Mesendoderm (in vitro differentiated cells): ENCODE data around the gene CIAO3.
"Not testable (repeated sequence)": the region's sequence is repeated elsewhere in the genome, so short reads cannot be mapped to it uniquely, and the experiment has no call there.

ENCODE experiments used
- DNase-seq: peaks from one replicate; pipeline ENCODE4 v3.0.0; 2013
- H2AK5ac ChIP-seq: 2 replicates; pipeline ENCODE4 v1.6.1; 2013; ENCODE audit warnings: low read length, inconsistent platforms
- H2BK120ac ChIP-seq: 2 replicates; pipeline ENCODE4 v1.6.1; 2013; ENCODE audit warnings: low read depth, mild to moderate bottlenecking, low read length, moderate library complexity, mixed read lengths
- H2BK15ac ChIP-seq: replicated peaks from 2 replicates; pipeline ENCODE4 v1.6.1; 2013; ENCODE audit warnings: low read depth, mild to moderate bottlenecking, moderate library complexity
- H2BK5ac ChIP-seq: 2 replicates; pipeline ENCODE4 v1.6.1; 2013; ENCODE audit warnings: low read length, inconsistent platforms
- H3K18ac ChIP-seq: 2 replicates; pipeline ENCODE4 v1.6.1; 2013; ENCODE audit warnings: mild to moderate bottlenecking, low read length, mixed read lengths
- H3K23ac ChIP-seq: one replicate; pipeline ENCODE4 v1.6.1; 2013; ENCODE audit warnings: low read length
- H3K27ac ChIP-seq: 2 replicates; pipeline ENCODE4 v1.5.1; 2013; ENCODE audit warnings: low read depth, mild to moderate bottlenecking, inconsistent platforms, low read length, moderate library complexity
- H3K27me3 ChIP-seq: 2 replicates; pipeline ENCODE4 v1.6.1; 2013; ENCODE audit warnings: low read length, control low read depth, mild to moderate bottlenecking, inconsistent platforms; ENCODE audit not compliant: insufficient read depth, poor library complexity
- H3K36me3 ChIP-seq: 2 replicates; pipeline ENCODE4 v1.6.1; 2013; ENCODE audit warnings: low read length, inconsistent platforms; ENCODE audit not compliant: control insufficient read depth, insufficient read depth
- H3K4ac ChIP-seq: one replicate; pipeline ENCODE4 v1.6.1; 2013; ENCODE audit warnings: low read depth, mild to moderate bottlenecking, low read length, moderate library complexity
- H3K4me1 ChIP-seq: 2 replicates; pipeline ENCODE4 v1.6.1; 2013; ENCODE audit warnings: low read depth, low read length, inconsistent platforms; ENCODE audit not compliant: control insufficient read depth
- H3K4me2 ChIP-seq: 2 replicates; pipeline ENCODE4 v1.6.1; 2013; ENCODE audit warnings: low read length
- H3K4me3 ChIP-seq: 2 replicates; pipeline ENCODE4 v1.5.1; 2013; ENCODE audit warnings: mild to moderate bottlenecking, low read length
- H3K56ac ChIP-seq: one replicate; pipeline ENCODE4 v1.6.1; 2013; ENCODE audit warnings: low read length
- H3K79me1 ChIP-seq: 2 replicates; pipeline ENCODE4 v1.6.1; 2013; ENCODE audit warnings: low read length, inconsistent platforms
- H3K79me2 ChIP-seq: 2 replicates; pipeline ENCODE4 v1.6.1; 2013; ENCODE audit warnings: mild to moderate bottlenecking, low read length; ENCODE audit not compliant: control insufficient read depth, insufficient read depth
- H3K9ac ChIP-seq: 2 replicates; pipeline ENCODE4 v1.6.1; 2013; ENCODE audit warnings: low read length, inconsistent platforms
- H4K5ac ChIP-seq: one replicate; pipeline ENCODE4 v1.6.1; 2013; ENCODE audit warnings: low read length
- H4K8ac ChIP-seq: one replicate; pipeline ENCODE4 v1.6.1; 2013; ENCODE audit warnings: low read depth, mild to moderate bottlenecking, control low read depth, low read length, moderate library complexity
- WGBS: extraction: QIAGEN DNeasy Blood & Tissue Kit; methylation state at CpG from one replicate; pipeline ENCODE4 v1.1.7; 2013; ENCODE audit warnings: low lambda C conversion rate, missing lambda C conversion rate; ENCODE audit not compliant: insufficient coverage; ENCODE audit errors: extremely low coverage; 5-methylcytosine and 5-hydroxymethylcytosine counted together

Gene CIAO3

DNA sequence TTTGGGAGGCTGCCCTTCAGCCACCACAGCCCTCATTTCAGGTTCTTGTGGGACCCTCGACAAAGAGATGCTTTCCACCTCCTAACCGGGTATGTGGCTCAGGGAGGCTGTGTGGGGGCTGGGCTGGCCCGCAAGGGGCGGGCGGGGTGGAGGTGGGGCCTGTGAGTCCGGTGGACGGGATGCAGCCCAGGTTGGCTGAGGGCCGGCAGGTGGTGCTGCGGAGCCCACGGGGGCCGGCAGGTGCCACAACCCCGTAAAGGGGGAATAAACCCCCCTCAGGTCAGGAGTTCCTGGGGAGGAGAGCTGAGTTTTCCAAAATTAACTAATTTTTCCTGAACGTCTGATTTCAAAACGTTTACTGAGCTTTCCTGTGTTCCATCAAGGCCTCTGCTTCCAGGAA is 4.9 kb upstream of the CIAO3 start:
- H3K4me2 ChIP-seq: no peak overlapping the region

DNA sequence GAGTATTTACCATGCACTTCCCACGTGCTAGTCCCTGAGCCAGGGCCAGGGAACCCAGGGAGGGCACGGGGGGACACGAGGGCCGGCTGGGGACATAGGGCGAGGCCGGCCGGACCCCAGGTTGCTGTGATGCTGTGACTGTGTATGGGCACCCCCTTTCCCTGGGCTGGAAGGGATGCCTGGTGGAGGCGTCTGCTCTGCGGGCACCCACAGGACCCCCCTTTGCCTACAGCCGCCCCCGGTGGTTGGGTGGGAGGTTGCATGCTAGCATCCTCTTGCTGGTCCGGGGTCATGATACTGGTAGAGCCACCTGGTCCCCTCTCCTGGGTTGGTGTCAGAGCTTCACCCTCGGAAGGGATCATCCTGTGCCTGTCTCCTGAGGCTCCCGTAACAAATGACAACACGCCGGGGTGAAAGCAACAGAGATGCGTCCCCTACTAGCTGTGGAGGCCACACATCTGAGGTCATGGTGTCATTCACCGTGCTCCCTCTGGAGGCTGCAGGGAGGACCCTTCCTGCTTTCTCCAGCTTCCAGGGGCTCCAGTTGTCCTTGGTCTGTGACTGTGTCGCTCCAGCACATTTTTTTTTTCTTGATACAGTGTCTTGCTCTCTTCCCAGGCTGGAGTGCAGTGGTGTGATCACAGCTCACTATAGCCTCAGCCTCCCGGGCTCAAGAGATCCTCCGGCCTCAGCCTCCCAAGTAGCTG is 3.1 kb upstream of the CIAO3 start:
- no peak overlapping the region for H3K18ac ChIP-seq
- no peak overlapping the region for H4K8ac ChIP-seq

More for the DNA sequence above, 4.9 kb upstream of the CIAO3 start:
- H3K27ac ChIP-seq: no peak overlapping the region
- no peak overlapping the region for H3K4ac ChIP-seq
- H2BK5ac ChIP-seq: no peak overlapping the region
- no peaks in the 10 kb centered on the region for H3K79me2 ChIP-seq
- H2BK15ac ChIP-seq: no peak overlapping the region
- H3K18ac ChIP-seq: no peak overlapping the region
- H3K4me1 ChIP-seq: no peaks in the 10 kb centered on the region
- H3K36me3 ChIP-seq: no peaks in the 10 kb centered on the region
- H4K5ac ChIP-seq: no peak overlapping the region
- H3K27me3 ChIP-seq: no peaks in the 10 kb centered on the region
- no CpG with 5 or more reads among the region's 14 CpGs for WGBS
- H3K79me1 ChIP-seq: no peaks in the 10 kb centered on the region
- H2BK120ac ChIP-seq: no peak overlapping the region
- no peak overlapping the region for H3K56ac ChIP-seq
- no peak overlapping the region for H3K23ac ChIP-seq
- H3K4me3 ChIP-seq: no peak overlapping the region
- H2AK5ac ChIP-seq: no peak overlapping the region
- peak; percentile 66 for DNase-seq
- no peak overlapping the region for H3K9ac ChIP-seq
- H4K8ac ChIP-seq: no peak overlapping the region

DNA sequence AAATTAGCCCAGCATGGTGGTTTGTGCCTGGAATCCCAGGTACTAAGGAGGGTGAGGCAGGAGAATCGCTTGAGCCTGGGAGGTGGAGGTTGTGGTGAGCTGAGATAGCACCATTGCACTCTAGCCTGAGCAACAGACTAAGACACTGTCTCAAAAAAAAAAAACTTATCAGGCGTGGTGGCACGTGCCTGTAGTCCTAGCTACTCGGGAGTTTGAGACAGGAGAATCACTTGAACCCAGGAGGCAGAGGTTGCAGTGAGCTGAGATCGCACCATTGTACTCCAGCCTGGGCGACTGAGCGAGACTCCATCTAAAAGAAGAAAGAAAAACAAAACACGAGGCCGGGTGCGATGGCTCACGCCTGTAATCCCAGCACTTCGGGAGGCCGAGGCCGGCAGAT is 2.1 kb upstream of the CIAO3 start:
- H3K23ac ChIP-seq, H3K27me3 ChIP-seq, H3K56ac ChIP-seq, H3K9ac ChIP-seq, H4K5ac ChIP-seq, H2AK5ac ChIP-seq, H3K79me2 ChIP-seq, H2BK5ac ChIP-seq, H2BK120ac ChIP-seq, H4K8ac ChIP-seq, DNase-seq, H3K4me3 ChIP-seq, H3K79me1 ChIP-seq, H3K18ac ChIP-seq, H3K27ac ChIP-seq, H3K4me1 ChIP-seq, H3K36me3 ChIP-seq, H3K4ac ChIP-seq, H2BK15ac ChIP-seq, H3K4me2 ChIP-seq: not testable (repeated sequence)
- no CpG with 5 or more reads among the region's 14 CpGs for WGBS

More for the DNA sequence above, 3.1 kb upstream of the CIAO3 start:
- no peak overlapping the region for H2BK15ac ChIP-seq
- no peak overlapping the region for H3K56ac ChIP-seq
- H3K23ac ChIP-seq: no peak overlapping the region
- H3K9ac ChIP-seq: no peak overlapping the region
- H4K5ac ChIP-seq: no peak overlapping the region
- no peaks in the 10 kb centered on the region for H3K36me3 ChIP-seq
- H3K27ac ChIP-seq: no peak overlapping the region
- H3K4me1 ChIP-seq: no peaks in the 10 kb centered on the region
- no peaks in the 10 kb centered on the region for H3K27me3 ChIP-seq
- no peak overlapping the region for H3K4me2 ChIP-seq
- no peaks in the 10 kb centered on the region for H3K79me1 ChIP-seq
- no peak overlapping the region for H3K4ac ChIP-seq
- H2BK5ac ChIP-seq: no peak overlapping the region
- DNase-seq: peak; percentile 36
- H2AK5ac ChIP-seq: no peak overlapping the region
- no peak overlapping the region for H2BK120ac ChIP-seq
- H3K4me3 ChIP-seq: no peak overlapping the region
- no CpG with 5 or more reads among the region's 21 CpGs for WGBS
- no peaks in the 10 kb centered on the region for H3K79me2 ChIP-seq

DNA sequence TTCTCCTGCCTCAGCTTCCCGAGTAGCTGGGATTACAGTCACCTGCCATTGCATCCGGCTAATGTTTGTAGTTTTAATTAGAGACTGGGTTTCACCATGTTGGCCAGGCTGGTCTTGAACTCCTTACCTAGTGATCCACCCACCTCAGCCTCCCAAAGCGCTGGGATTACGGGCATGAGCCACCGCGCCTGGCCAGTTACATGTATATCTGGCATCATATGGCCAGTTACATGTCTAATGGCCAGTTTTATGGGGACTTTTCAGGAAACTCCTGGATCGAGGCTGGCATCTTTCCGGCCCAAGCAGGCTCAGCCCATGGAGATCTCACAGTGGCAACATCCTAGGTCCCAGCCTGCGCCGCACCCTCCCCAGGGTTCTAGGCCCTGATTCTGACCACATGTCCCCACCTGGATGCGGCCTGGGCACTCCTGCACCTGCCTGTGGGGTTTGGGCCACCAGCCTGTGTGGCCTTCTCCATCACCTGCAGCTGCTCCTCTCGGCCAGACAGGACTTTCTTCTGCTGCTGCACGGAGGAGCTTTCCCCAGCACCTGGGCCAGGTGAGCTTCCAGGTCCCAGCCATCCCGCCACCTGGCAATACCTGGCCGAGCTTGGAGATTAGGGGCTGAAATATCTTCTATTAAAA is 1.3 kb upstream of the CIAO3 start:
- no peak overlapping the region for H3K23ac ChIP-seq
- no peak overlapping the region for H3K56ac ChIP-seq
- H3K4ac ChIP-seq: no peak overlapping the region
- no peak overlapping the region for H3K4me3 ChIP-seq
- no peak overlapping the region for H3K4me2 ChIP-seq
- no peaks in the 10 kb centered on the region for H3K27me3 ChIP-seq
- H3K18ac ChIP-seq: no peak overlapping the region
- H3K79me1 ChIP-seq: no peaks in the 10 kb centered on the region
- no peak overlapping the region for H4K8ac ChIP-seq
- H2BK120ac ChIP-seq: no peak overlapping the region
- H3K27ac ChIP-seq: no peak overlapping the region
- H2AK5ac ChIP-seq: no peak overlapping the region
- WGBS: no CpG with 5 or more reads among the region's 15 CpGs
- H3K79me2 ChIP-seq: no peaks in the 10 kb centered on the region
- no peak overlapping the region for H4K5ac ChIP-seq
- DNase-seq: no peak
- no peak overlapping the region for H2BK15ac ChIP-seq
- H3K36me3 ChIP-seq: no peaks in the 10 kb centered on the region
- no peak overlapping the region for H2BK5ac ChIP-seq
- no peak overlapping the region for H3K9ac ChIP-seq
- no peaks in the 10 kb centered on the region for H3K4me1 ChIP-seq

DNA sequence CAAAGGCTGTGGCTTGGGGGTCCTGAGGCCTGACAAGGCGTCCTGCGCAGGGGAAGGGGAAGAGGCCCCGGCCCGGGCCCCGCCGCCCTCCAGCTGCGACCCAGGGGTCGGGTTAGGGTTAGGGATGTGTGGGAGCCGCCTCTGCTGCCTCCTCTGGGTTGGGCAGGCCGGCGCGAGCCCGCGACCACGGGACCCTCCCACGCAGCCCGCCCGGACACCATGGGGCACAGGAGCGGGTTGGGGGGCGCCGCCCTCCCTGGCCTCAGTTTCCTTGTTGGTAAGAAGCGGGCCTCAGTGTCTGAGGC is 386 bp downstream of the CIAO3 start:
- Histone ChIP-seq H2BK15ac (no peak overlapping the region), H3K4me2 (peak overlapping the region; percentile 34), H3K23ac (no peak overlapping the region), H3K79me1 (no peaks in the 10 kb centered on the region), H3K27ac (no peak overlapping the region), H2BK120ac (no peak overlapping the region), H3K4ac (peak overlapping the region; percentile 88), H2AK5ac (no peak overlapping the region), H4K5ac (no peak overlapping the region), H3K27me3 (no peaks in the 10 kb centered on the region), H3K56ac (peak overlapping the region; percentile 81), H3K79me2 (no peaks in the 10 kb centered on the region), H3K4me1 (no peaks in the 10 kb centered on the region), H2BK5ac (no peak overlapping the region), H3K36me3 (no peaks in the 10 kb centered on the region), H4K8ac (no peak overlapping the region), H3K18ac (peak overlapping the region; percentile 85), H3K4me3 (peak overlapping the region; percentile 64), H3K9ac (peak overlapping the region; percentile 86)
- DNase-seq: no peak
- no CpG with 5 or more reads among the region's 22 CpGs for WGBS
